HG02678 (cell line): ENCODE results near the gene TNFRSF1B.
A peak's percentile ranks its signal among the peaks of the same experiment; 100 is the strongest.
"Not testable (repeated sequence)": the region's sequence is repeated elsewhere in the genome, so short reads cannot be mapped to it uniquely, and the experiment has no call there.

ENCODE experiments used
- ATAC-seq: cut with Tn5 transposase; IDR thresholded peaks from one replicate; pipeline ENCODE4 v1.9.1; 2021; ENCODE audit warnings: mild to moderate bottlenecking, moderate library complexity; ENCODE audit not compliant: unreplicated experiment

TNFRSF1B gene

DNA sequence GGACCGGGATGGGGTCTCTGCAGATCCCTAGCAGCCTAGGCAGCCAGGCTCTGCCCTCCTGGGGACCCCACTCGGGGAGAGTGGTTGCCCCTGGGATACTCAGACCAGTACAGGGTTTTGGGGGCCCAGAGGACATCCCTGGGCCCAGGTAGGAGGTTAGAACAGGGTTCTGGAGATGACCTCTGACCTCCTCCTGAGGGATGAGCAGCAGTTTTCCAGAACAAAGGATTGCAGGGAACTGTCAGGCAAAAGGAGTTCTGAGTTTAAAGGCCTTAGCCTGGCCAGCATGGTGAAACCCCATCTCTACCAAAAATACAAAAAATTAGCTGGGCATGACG lies 42.7 kb downstream of the TNFRSF1B start:
- ATAC-seq, result no peak

DNA sequence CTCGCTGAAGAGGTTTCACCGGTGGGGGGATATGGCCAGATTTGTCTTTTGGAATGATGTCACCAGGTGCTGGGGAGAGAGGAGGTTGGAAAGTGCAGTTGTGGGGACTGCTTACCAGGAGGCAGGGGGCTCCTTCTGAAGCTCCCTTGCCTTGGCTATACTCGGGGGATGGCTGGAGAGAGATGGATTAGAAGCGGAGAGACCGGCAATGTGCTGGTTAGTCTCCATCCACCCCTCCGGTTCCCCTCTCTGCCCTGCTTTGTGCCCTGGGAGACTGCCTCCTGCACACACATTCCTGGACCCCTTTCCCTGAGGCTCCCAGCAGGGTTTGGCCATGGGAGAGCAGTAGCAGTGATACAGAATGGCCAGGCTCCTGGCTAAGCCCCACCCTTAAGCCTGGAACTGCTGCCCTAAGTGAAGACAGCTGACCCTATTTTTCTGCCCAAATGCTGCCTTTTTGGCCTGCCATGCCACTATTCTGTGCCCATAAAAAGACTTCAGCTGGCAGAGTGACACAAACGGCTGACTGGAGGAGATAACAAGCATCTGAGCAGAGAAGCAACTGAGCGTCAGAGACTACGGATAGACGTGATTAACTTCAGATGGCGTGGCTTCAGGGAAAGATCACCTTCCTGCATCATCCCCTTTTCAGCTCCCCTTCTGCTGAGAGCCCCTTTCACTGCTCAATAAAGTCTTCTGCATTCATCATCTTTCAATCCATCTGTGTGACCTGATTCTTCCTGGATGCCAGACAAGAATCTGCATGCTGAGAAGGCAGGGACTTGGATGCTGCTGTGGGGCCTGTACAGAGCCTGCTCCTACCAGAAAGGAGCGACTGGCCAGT lies 48.5 kb downstream of the TNFRSF1B start:
- no peak for ATAC-seq

DNA sequence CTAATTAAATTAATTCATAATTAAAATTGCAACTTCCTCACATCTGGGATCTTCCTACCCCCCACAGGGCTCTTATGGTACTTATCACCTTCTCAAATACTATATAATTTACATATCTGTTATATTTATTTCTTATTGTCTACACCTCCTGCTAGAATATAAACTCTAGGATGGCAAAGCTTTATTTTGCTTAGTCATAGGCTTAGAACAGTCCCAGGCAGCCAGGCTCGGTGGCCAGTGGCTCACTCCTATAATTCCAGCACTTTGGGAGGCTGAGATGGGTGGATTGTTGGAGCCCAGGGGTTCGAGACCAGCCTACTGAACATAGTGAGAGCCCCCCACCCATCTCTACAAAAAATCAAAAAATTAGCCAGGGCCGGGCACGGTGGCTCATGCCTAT lies 53.0 kb downstream of the TNFRSF1B start:
- ATAC-seq, result no peak

DNA sequence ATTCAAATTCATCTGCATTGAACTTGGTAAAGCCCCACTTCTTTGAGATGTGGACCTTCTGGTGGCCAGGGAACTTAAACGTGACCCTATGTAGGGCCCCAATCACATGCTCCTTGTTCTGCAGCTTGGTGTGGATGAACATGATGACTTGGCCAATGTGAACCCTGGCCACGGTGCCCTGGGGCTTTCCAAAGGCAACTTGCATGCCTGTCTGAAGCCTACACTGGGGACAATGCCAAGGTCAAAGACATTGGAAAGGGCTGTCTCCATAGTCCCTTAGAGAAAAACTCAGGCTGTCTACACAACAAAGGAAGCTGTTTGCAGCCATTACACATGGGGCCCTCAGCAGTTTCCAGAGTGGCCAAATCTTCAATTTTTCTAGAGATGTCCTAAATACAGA lies 54.1 kb downstream of the TNFRSF1B start:
- ATAC-seq, result no peak

DNA sequence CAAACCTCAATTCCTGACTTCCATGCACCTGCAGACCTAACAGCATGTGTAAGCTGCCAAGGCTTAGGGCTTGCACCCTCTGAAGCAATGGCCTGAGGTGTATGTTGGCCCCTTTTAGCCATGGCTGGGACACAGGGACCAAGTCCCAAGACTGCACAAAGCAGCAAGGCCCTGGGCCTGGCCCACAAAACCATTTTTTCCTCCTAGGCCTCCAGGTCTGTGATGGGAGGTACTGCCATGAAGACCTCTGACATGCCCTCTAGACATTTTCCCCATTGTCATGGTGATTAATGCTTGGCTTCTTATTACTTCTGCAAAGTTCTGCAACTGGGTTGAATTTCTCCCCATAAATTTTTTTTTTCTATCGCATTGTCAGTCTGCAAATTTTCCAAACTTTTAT lies 55.9 kb downstream of the TNFRSF1B start:
- ATAC-seq, result not testable (repeated sequence)

DNA sequence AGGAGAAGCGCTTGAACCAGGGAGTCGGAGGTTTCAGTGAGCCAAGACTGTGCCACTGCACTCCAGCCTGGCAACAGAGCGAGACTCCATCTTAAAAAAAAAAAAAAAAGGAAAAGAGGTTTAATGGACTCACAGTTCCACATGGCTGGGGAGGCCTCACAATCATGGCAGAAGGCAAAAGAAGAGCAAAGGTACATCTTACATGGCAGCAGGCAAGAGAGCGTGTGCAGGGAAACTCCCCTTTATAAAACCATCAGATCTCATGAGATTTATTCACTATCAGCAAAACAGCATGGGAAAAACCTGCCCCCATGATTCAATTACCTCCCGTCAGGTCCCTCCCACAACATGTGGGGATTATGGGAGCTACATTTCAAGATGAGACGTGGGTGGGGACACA lies 57.3 kb downstream of the TNFRSF1B start:
- not testable (repeated sequence) for ATAC-seq

DNA sequence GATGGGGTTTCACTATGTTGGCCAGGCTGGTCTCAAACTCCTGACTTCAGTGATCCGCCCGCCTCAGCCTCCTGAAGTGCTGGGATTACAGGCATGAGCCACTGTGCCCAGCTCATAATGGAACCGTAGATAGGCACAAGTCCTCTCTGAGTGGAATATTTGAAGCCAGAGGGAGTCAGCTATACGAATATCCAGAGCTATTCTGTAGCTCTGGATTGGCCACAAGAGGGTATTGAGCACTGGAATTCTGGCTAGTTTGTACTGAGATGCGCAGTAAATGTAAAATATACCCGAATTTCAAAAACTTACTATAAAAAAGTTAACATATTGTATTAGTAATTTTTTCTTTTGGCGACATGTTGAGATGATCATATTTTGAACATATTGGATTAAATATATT lies 62.2 kb downstream of the TNFRSF1B start:
- no peak for ATAC-seq

DNA sequence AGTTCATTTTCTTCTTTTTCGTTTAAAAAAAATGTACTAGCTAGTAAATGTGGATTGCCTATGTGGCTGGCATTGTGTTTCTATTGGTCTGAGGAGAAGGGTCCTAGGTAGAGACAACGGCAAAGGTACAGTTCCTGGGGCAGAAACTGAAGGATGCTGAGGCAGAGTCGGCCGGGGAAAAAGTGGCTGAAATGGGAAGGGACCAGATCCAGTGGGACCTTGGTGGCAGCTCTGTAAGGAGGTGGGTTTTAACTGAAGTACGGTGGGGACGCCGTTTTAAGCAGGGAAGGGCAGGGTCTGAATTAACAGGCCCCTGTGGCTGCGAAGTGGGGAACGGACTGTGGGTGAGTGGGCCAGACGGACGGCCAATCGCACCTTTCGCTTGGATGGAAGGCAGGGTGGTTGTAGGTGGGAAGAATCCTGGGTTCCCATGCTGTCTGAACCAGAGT lies 62.6 kb downstream of the TNFRSF1B start:
- ATAC-seq, result no peak

DNA sequence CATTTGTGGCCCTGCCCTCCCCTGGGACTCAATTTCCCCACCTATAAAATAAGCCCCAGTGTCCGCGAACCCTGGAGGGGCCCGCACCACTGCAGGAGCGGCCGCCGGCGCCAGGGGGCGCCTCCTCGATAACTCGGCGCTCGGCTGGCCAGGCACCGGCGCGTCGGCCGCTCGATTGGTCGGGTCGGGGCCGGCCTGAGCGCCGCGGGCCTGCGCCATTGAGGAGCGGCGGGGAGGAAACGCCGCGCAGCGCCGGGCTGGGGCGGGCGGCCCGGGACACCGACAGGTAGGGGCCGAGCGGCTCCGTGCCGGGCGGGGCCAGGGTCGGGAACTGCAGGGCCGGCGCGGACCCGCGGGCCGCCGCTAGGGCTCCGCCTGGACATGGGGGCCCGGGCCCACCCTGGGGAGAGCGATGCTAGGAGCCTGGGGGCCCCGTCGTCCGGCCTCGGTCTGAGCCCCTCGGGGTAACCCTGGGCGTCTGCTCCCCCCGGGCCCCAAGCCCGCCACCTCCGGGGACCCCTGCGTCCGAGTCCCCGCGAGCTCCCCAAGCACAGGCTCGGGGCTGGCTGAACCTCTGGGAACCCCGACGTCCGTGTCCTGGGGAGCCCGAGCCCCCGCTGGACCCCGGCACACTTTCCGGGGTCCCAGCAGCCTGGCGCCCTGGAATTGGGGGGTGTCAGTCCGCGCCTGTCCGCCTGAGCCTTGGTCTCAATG lies 63.2 kb downstream of the TNFRSF1B start, which contains the start of gene VPS13D:
VPS13D (plus strand) TSS at position 196 of the 714 bp plus-strand sequence. CDS start 4,237 bp downstream, outside the sequence.
- ATAC-seq, result peak; percentile 84

DNA sequence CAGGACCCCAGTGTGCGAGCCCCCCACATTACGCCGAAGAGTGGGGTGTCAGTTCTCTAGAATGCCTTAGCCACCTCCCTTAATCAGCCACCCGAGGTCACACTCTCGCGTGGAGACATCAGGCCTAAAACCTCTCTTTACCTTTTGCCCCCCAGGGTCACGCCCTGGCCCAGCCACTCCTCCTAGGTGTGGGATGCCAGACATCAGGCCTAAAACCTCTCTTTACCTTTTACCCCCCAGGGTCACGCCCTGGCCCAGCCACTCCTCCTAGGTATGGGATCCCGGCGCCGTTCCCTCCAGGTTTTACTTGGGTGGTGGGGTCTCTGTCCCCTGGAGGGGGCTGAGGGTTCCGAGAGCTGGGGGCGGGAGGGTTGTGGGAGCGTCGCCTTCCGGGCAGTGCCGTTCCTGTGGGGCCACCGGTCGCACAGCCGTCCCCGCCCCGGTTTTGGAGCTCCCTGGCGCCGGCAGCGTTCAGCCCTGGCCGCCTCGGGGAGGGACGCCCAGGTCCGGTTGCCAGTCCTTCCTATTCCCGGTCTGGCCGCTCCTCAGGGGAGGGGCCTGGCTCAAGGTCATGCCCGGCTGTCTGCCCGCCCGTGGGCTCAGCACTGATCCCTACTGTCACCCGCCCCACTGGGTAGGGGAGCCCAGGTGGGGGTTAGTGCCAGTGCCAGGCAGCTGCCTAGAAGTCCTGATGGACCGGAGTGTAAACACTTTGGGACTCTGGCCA lies 63.9 kb downstream of the TNFRSF1B start:
- no peak for ATAC-seq

DNA sequence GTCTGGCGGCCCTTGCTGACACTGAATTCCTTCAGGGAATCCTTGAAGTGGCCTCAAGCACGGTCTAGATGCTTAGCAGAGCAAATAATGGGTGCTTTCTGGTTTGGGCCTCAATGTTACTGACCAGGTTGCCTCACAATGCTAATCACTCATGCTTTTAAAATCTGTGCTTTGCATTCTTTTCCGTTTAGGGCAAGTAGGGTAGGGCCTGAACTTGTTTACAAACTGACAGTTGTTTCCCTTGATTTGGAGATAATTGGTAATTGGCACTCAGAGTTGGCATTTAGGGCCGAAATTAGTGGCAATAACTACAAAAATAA lies 64.4 kb downstream of the TNFRSF1B start:
- ATAC-seq, result no peak

DNA sequence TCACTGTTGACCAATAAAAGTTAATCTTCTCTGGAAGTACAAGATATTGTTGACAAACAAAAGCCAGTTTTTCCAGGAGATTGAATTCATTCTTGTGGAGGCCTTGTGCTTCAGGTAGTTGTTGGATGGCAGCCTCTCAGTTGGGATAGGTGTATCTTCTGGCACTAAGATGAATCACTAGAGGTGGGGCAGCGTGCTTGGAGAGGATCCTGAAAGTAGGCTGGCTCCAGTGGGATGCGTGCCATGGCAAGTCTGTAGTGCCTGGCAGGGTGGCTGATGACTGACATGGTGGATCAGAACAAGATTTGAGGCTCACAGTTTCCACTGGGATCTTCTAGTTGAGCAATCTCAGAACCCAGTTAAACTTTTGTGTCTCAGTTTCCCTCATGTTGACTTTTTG lies 65.4 kb downstream of the TNFRSF1B start:
- no peak for ATAC-seq

DNA sequence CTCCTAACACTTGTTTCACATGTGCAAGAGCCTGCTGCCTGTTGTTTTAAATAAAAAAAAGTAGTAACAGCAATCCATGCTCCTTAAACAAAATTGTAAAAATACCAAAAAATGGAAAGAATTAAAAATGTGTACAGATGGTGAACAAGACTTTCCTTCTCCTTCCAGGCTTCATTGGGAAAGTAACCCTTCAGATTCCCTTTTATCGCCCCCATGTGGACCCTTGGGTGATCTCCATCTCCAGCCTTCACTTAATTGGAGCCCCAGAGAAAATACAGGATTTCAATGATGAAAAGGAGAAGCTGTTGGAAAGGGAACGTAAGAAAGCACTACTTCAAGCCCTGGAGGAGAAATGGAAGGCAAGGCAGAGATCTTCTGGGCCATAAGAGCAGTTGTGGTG lies 77.3 kb downstream of the TNFRSF1B start:
- no peak for ATAC-seq

DNA sequence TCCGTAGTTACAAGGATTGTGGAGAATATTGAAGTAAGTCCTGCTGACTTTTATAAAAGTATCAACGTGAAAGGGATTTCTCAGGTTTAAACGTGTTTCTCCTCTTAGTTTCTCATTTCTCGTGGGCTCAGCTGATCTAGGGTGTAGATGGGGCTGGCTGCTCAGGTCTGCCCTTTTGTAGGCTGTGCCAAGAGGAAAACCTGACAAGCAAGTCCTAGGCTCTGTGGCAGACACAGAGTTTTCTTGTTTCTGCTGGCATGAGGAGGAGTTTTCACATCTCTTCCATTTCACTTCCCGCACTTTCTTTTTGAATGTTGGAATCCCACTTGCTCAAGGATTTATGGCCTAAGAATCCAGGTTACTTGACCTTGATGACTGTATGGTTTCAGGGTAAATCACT lies 77.8 kb downstream of the TNFRSF1B start:
- ATAC-seq, result no peak

DNA sequence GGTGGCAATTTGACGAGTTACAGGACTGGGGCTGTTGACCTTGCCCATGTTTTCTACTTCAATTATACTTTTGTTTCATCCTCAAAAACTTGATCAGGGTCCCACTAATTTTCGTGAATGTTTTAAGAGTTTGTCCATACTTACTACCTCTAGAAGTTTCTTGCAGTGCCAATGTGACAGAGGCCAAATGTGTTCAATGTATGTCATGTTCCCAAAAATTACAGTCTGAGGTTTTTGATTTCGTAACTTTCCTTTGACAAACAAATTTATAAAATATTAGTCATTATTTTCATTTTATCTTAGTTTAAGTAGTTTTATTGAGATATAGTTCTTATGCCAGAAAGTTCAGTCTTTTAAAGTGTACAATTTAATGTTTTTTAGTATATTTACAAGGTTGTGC lies 78.3 kb downstream of the TNFRSF1B start:
- ATAC-seq, result no peak

DNA sequence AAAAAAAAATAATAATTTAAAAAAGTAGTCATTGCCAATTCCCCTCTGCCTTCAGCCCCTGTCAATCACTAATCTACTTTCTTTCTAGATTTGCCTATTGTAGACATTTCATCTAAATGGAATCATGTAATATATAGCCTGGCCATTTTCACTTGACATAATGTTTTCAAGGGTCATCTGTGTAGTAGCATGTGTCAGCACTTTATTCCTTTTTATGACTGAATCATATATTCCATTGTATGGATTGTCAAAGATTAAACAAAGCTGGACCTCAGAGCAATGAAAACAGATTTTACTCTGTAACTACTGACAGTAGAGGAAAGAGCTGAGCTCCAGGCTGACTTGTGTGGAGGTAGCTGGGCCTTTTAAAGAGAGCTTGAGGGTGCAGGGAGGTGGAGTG lies 78.9 kb downstream of the TNFRSF1B start:
- ATAC-seq, result no peak

DNA sequence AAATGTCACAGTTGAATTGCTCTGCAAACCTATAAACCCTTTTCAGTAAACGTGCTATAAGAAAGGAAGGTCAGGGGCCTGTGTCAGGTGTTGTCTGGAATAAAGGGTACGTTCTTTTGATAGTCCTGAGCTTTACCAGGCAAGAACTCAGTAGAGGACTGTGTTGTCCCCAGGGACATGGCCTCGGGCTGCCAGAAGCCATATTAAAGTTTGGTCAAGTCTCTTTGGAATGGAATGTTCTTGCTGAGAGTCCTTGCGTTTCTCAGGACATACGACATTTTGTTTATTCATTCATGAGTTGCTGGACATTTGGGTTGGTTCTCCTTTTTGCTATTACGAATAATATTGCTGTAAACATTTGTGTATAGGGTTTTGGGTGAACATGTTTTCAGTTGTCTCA lies 79.8 kb downstream of the TNFRSF1B start:
- no peak for ATAC-seq

DNA sequence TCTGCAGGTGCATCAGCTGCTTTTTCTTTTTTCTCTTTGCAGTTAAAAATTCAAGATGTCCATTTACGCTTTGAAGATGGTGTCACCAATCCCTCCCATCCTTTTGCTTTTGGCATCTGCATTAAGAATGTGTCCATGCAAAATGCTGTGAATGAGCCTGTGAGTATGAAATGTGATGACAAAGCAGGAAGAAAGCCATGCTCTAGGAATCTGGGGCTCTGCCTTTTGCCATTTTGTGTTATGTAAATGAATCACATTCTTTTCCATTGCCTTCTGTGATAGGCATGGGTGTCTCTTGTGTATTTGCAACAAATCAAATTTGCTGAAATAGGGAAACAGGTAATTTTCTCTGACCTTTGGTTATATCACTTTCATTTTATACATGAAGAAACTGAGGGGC lies 82.4 kb downstream of the TNFRSF1B start:
- no peak for ATAC-seq

DNA sequence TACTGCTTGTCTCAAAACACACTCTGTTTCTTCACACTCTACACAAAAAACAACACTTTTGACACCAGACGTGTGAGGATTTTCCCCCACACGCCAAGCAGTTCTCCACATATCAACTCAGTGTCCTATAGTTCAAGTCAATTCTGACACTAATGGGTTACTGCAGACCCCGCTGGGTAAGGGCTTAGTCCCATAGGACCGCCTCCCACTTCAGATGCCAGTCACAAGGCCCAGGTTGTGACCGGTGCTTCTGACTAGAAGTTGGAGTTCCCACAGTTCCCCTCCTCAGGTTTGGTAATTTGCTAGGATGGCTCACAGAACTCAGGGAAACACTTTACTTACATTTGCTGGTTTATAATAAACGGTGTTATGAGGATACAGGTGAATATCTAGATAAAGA lies 83.0 kb downstream of the TNFRSF1B start:
- ATAC-seq, result no peak

DNA sequence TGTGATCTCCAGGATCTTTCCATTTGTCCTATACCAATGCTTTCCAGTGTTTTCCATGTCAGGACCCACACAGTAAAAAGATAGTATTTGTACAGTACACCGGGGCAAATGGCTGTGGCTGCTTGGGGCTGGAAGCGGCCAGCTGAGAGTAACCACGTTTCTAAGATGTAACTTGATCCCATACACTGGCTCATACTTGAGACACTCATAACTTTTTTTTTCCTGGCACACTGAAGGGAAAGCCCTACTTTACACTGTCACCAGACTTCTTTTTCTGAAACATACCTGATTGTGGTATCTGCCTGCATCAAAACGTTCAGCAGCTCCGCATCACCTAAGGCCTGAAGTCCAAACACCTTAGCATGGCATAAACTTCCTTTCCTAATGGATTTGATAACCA lies 84.7 kb downstream of the TNFRSF1B start:
- no peak for ATAC-seq

DNA sequence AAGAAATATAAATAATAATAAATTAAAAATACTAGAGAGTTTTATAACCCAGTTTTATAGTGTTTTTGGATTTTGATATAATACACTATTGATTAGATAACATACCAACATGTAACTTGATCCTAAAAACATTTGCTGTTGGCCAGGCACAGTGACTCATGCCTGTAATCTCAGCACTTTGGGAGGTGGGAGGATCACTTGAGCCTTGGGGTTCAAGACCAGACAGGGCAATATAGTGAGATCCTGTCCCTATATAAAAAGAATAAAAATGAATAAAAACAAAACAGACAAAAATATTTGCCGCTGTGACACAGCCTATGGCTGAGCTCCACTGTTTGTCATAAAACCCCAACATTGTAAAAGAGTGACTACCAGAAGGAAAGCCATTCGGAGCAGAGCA lies 89.1 kb downstream of the TNFRSF1B start:
- ATAC-seq, result no peak

DNA sequence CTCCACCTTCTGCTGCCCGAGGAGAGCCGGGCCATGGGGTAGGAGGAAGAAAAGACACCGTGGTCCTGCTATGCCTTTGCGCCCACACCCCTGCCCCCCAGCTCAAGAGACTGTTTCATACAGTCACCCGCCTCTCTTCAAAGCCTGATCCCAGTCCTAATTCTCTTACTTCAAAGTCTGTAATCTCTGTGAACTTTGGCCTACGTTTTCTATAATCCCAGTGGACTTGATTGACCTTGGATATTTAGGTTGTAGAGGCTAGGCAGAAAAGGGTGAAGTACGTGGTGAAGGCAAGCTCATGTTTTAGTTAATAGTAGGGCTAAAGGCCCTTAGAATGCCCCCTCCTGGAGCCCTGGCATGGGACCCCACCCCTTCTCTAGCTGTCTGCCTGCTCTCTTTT lies 91.5 kb downstream of the TNFRSF1B start:
- no peak for ATAC-seq
